Glomerular visceral epithelial cell (primary cell): ENCODE results near the gene ACTL9.
"Not testable (repeated sequence)": the region's sequence is repeated elsewhere in the genome, so short reads cannot be mapped to it uniquely, and the experiment has no call there.

ENCODE experiments used
- DNase-seq: peaks from one replicate; pipeline ENCODE4 v3.0.0-alpha.2; 2016; ENCODE audit errors: extremely low spot score

ACTL9 gene

GRCh38 chr19:8698433-8699063, at the start of gene ACTL9:
Gene ACTL9 (minus strand): TSS chr19:8698795. CDS start chr19:8698701, 94 bp downstream.
- DNase-seq, result no peak

- DNase-seq, result not testable (repeated sequence)
Observed at GRCh38 chr19:8739291-8740065, 40.9 kb upstream of the ACTL9 start.

DNA sequence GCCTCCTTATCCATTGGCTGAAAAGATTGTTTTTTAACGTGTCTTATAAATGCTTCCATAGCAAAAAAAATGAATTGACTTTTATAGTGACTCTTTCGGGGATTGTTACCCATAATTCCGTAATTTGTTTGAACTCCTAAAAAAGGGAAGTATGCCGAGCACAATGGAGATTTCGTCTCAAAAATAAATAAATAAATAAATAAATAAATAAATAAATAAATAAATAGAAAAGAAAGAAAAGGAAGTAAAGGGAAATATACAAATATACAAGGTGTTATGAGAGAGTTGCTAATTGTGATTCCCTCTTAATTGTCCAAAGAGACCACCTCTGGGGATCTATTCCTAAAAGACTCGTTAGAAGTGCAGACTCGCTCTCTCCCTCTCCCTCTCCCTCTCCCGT, 39.8 kb upstream of the ACTL9 start:
- DNase-seq, result no peak

DNA sequence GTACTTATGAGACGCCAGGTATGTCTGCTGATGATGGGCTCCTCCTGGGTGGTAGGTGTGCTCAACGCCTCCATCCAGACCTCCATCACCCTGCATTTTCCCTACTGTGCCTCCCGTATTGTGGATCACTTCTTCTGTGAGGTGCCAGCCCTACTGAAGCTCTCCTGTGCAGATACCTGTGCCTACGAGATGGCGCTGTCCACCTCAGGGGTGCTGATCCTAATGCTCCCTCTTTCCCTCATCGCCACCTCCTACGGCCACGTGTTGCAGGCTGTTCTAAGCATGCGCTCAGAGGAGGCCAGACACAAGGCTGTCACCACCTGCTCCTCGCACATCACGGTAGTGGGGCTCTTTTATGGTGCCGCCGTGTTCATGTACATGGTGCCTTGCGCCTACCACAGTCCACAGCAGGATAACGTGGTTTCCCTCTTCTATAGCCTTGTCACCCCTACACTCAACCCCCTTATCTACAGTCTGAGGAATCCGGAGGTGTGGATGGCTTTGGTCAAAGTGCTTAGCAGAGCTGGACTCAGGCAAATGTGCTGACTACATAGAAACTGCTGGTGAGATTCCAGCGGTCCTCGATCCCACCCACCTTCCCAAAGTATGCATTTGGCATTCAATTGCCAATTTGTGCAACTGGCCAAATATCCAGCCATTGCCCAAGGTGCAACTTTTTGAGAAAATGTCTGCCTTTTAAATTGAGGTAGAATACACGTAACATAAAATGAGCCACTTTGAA, 33.0 kb upstream of the ACTL9 start:
- DNase-seq, result no peak

DNA sequence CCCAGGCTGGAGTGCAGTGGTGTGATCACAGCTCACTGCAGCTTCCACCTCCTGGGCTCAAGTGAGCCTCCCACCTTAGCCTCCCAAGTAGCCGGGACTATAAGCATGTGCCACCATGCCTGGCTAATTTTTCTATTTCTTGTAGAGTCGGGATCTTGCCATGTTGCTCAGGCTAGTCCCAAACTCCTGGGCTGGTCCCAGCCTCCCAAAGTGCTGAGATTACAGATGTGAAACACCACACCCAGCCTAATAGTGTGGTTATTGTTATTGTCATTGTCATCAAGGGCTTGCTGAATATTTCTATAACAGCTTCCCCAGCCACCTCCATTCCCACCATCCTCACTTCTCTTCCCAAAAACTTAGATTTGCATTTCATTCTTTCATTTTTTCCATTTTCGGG, 25.7 kb upstream of the ACTL9 start:
- no peak for DNase-seq

DNA sequence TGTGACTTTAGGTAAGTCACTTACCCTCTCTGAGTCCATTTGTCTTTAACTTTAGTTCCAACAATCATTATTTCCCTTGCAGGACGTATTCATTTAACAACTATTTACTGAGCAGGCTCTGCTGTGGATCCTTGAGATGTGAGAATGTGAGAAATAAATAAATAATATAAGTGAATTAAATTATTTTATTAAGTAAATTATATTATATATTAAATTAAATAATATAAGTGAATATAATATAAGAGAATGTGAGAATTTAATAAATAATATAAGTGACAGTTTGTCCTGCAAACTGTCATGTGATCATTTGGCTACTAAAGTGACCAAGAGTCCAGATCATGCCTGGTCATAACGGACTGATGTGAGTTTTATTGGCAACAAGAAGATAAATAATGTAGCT, 23.4 kb upstream of the ACTL9 start:
- no peak for DNase-seq

- DNase-seq, result no peak
Observed at GRCh38 chr19:8721334-8721733, 22.7 kb upstream of the ACTL9 start, which contains the start of gene OR2Z1. Gene OR2Z1 (plus strand): TSS chr19:8721634. CDS start chr19:8731029, 9,395 bp downstream.

GRCh38 chr19:8710337-8710736, 11.7 kb upstream of the ACTL9 start:
- not testable (repeated sequence) for DNase-seq

- no peak for DNase-seq
Observed at GRCh38 chr19:8705742-8706141, 7.1 kb upstream of the ACTL9 start.

GRCh38 chr19:8705304-8705703, 6.7 kb upstream of the ACTL9 start:
- DNase-seq, result not testable (repeated sequence)

- DNase-seq, result no peak
Observed at GRCh38 chr19:8703223-8703622, 4.6 kb upstream of the ACTL9 start.

DNA sequence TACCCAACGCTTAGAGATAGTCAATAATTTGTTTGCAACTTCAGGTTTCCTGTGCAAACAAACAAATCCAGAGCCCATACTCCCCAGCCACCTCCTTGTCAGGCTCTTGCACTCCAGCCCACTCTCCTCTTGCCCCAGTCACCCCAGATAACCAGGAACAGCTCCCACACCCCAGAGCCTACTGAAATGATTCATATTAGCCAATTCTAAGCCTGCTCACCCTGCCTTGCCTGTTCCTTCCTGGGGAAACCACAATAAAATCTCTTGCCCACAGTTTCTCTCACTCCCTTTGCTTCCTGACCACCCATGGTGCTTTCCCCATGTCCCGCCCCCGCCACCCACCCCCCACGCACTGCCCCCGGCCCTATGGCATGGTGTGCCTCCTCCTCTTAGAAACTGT, 3.8 kb upstream of the ACTL9 start:
- no peak for DNase-seq

DNA sequence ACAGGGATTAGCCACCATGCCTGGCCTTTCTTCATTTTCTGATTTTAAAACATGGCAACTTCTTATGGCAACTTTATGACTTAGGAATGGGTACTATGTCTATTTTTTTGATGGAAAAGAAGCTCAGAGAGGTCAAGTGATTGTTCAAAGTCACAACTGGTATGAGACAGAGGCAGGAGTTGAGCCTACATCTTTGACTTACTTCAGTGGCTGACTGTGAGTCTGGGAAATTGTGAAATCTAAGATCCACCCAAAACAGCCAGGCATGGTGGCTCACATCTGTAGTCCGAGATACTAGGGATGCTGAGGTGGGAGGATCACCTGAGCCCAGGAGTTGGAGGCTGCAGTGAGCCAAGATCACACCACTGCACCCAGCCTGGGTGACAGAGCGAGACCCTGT, 2.4 kb upstream of the ACTL9 start:
- no peak for DNase-seq

DNA sequence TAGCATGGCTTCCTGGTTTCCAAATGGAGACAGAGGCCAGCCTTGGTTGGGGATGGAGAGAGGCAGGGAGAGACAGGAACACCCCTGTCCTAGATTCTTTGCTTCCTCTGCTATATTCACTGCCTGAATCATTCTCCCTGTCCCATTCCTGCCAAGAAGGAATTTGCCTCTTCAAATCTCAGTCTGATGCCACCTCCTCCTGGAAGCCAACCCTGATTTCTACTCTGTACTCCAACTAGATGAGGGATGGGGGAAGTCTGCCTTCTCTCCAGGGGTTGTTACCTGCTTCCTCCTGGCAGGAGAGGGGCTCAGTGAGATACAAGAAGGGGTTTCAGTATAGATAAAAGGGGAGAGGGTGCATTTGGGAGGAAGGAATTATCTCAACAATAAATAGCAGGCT, 1.3 kb upstream of the ACTL9 start:
- DNase-seq, result no peak

DNA sequence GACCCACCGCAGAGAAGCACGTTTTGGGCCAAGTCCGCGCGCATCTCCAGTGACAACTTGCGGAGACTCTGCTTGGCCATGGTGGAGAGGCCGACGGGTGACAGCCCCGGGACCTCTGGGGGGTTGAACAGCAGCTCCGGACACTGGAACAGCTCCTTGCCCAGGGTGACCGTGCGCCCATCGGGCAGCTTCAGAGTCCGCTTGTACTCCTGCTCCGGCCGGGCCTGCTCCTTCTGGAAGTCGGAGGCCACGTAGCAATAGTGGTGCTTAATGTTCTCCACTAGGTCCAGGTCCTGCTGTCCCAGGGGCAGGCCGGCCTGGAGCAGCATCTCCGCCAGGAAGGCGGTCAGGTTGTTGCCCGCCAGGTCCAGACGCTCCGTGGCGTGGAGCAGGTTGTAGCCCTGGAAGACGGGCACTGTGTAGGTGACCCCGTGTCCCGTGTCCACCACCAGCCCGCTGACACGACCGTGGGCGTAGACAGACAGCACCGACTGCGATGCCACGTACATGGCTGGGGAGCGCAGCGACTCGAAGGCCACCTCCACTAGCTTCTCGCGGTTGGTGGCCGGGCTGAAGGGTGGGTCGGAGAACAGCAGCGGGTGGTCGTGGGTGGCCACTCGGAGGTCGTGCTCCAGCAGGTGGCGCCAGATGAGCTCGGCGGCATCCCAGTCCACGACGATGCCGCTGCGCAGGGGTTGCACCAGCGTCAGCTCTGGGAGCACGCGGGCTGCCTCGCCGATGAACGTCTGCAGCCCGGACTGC, 743 bp downstream of the ACTL9 start:
- DNase-seq, result no peak

DNA sequence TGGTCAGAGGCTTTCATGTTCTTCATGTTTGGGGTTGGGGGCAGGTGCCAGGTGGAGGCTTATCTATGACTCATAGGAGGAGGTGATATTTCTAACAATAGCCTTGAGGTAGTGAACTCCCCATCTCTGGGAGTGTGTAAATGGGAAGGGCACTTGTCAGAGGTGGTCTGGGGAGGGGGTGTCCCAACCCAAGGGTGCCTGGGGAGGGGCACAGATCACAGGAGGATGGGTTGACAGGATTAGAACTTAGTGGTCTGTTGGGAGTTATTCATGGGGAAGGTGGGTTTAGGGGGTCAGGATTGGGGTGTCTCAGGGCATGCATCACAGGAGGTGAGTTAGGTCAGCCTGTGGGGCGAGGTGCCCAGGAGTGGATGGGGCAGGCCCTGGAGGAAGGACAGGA, 1.6 kb downstream of the ACTL9 start:
- DNase-seq, result no peak

DNA sequence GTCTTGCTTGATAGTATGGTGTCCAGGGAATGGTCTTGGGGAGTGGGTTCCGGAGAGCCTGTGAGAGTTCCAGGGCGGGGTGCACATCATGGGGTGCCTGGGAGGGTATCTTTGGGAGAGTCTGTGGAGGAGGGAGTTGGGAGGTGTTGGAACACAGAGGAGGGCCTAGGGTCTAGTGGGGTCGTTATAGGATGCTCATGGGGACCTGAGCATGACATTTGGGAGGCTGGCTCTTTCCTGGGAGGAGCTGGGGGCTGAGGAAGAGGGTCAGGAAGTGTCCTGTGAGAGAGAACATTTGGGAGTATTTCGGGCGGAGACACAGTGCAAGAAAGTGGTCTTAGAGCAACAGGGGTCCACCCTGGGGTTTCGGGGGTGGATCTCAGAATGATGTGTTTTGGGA, 2.7 kb downstream of the ACTL9 start:
- DNase-seq, result no peak

GRCh38 chr19:8695501-8695900, 3.1 kb downstream of the ACTL9 start:
- DNase-seq, result no peak

DNA sequence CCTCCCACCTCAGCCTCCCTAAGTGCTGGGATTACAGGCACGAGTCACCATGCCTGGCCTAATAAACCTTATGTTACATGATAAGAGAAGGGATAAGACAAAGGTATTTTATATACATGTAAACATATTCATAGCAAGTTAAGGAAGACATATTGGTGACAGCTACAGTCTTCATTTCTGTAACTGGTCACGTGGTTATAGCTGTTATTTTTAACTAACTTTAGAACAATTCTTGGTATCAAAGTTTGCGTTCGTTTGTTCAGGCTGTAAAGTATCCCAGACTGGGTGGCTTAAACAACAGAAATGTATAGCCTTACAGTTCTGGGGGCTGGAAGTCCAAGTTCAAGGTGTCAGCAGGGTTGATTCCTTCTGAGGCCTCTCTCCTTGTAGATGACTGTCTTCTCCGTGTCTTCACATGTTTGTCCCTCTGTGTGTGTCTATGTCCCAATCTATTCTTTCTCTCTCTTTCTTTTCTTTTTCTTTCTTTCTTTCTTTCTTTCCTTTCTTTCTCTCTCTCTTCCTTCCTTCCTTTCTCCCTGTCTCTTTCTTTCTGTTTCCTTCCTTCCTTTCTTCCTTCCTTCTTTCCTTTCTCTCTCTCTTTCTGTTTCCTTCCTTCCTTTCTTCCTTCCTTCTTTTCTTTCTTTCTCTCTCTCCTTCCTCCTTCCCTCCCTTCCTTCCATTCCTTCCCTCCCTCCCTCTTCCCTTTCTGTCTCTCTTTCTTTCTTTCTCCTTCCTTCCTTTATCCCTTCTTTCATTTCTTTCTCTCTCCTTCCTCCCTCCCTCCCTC, 7.6 kb downstream of the ACTL9 start:
- no peak for DNase-seq

DNA sequence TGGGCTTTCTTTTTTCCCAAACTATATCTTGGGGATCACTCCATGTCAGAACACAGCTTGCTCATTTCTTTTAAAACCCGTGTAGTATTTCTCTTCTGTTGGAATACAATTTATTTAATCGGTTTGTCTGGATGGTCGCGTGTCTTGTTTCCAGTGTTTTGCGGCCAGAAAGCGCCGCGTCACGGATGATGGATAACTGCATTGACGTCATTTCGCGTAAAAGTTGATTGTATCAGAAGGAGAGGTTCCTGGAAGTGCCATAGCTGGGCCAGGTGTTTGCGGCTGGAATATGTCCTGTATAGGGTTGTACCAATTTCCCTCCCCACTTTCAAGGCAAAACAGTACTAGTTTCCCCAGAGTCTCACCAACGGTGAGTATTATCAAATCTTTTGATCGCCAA, 9.7 kb downstream of the ACTL9 start:
- DNase-seq, result no peak

- DNase-seq, result no peak
Observed at GRCh38 chr19:8686549-8686948, 12.0 kb downstream of the ACTL9 start.
